Body of pancreas (tissue), 4 donors: ENCODE results near the gene CHFR. TPM values are rescaled to one million over a fixed set of nuclear protein-coding genes. Genes with fewer than 3 reads are reported as not detected.
"Not testable (repeated sequence)": the region's sequence is repeated elsewhere in the genome, so short reads cannot be mapped to it uniquely, and the experiment has no call there.

Source experiments
- ATAC-seq: fragments of 150-250 bp; one replicate; pipeline ENCODE4 v1.9.1; 2016
- DNase-seq, 4 donors: peaks; one replicate each; pipeline ENCODE4 v3.0.0-alpha.2; 2019
- H3K27ac ChIP-seq, 4 donors: fragments of 200-600 bp; sonication (generic); 1 replicate in 3 of 4; 2 replicates in 1 of 4; pipeline versions ENCODE4 v1.5.1 to v1.6.1; 2016 to 2019; ENCODE audit warnings: mild to moderate bottlenecking in 1 of 4, mixed read lengths in 1 of 4, moderate library complexity in 1 of 4
- H3K27me3 ChIP-seq, 2 donors: fragments of 200-600 bp; sonication (generic); one replicate each; pipeline ENCODE4 v1.6.0; 2016; ENCODE audit warnings: mild to moderate bottlenecking in 1 of 2
- H3K36me3 ChIP-seq, 2 donors: fragments of 200-600 bp; sonication (generic); replicated peaks in 1 of 2; 2 replicates each; pipeline ENCODE4 v1.5.1; 2016; ENCODE audit warnings: low read depth in 2 of 2; ENCODE audit not compliant: insufficient read depth in 1 of 2
- H3K4me1 ChIP-seq: fragments of 200-600 bp; sonication (generic); one replicate; pipeline ENCODE4 v1.6.0; 2016
- H3K4me3 ChIP-seq, 2 donors: fragments of 200-600 bp; sonication (generic); 1 replicate in 1 of 2; 2 replicates in 1 of 2; pipeline ENCODE4 v1.5.1; 2016 to 2019
- H3K9me3 ChIP-seq, 3 donors: fragments of 200-600 bp; sonication (generic); 1 replicate in 2 of 3; 2 replicates in 1 of 3; pipeline ENCODE4 v1.5.1; 2016
- POLR2A ChIP-seq, 3 donors: fragments of 450-650 bp; IDR thresholded peaks; one replicate each; pipeline ENCODE4 v1.6.1; 2016; ENCODE audit warnings: antibody characterized with exemption in 3 of 3, mild to moderate bottlenecking in 2 of 3
- WGBS, 2 donors: methylation state at CpG; one replicate each; pipeline ENCODE4 v1.1.5; 2017; 5-methylcytosine and 5-hydroxymethylcytosine counted together
- intact Hi-C: fragments of 100-400 bp; cut with DNase I; formaldehyde crosslinking; loops from one replicate; pipeline ENCODE4 v1.15.1; 2023
- total RNA-seq, 2 donors: library from RNA; depleted of rRNA; stranded (reverse); fragments of >200 nt; gene quantifications; one replicate each; pipeline ENCODE4 v1.1.0, GENCODE V29; 2016
- TF ChIP-seq, protein P1 (sequence below), 7 experiments: fragments of 450-650 bp in 4 of 7; fragments of 200-600 bp in 3 of 7; sonication (generic) in 3 of 7; IDR thresholded peaks; one replicate each; pipeline ENCODE4 v1.5.1; 2016 to 2019; ENCODE audit warnings: antibody characterized with exemption in 7 of 7

Gene CHFR
- total RNA-seq, 2 donors from 2014 or later = 31.4 to 45.2 TPM

DNA sequence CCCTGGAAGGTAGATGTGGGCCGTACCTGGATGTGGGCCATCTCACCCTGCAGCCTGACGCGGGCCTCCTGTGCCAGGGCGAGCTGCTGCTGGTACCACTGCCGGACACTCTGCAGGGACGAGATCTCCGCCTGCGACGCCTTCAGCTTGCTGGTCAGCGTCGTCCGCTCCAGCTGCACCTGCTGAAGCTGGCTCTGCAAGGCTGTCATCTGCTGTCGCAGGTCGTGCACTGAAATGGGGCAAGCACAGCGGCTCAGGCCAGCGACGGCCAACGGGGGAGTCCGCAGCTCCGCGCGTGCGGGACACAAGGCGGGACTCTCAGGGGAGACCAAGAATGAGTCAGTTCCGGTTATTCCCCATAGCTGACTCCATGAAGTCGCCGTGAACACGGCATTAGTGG is 85.7 kb downstream of the CHFR start:
- H3K4me1 ChIP-seq = no peaks in the 10 kb centered on the region
- TF ChIP-seq POLR2A (IDR thresholded peaks at IDR 0.05) = no peak
- ATAC-seq (no peak), DNase-seq (no peak)
- intact Hi-C loops = no loop called here
- no peaks in the 10 kb centered on the region for H3K9me3 ChIP-seq
- no peak overlapping the region for H3K4me3 ChIP-seq
- no peak overlapping the region for H3K27ac ChIP-seq
- 87 to 92% methylated on average over 4 to 28 of the region's 28 CpGs for whole genome bisulfite sequencing, 2 donors
- H3K36me3 ChIP-seq = peaks cover 15 to 73% of the 10 kb centered on the region in 2 donors
- no peaks in the 10 kb centered on the region for H3K27me3 ChIP-seq

DNA sequence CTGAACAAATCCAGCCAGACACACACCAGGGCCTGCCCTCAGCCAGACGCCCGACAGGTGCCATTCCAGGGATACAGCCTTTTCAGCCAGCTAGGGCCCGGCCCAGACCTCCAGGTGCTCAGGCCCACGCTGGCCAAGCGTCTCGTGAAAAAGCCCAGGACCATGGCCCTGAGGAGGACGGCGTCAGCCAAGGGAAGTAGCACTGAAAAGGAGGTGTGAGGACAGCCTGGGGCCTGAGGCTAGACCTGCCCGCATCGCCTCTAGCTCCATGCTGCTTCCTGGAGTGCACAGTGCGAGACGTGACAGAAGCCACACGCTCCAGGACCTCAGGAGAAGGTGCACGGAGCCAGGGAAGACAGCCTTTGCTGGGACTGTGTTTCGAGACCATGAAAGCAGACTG is 88.6 kb downstream of the CHFR start:
- Histone ChIP-seq H3K4me1 (no peaks in the 10 kb centered on the region), H3K27ac (no peak overlapping the region), H3K36me3 (peaks cover 15 to 70% of the 10 kb centered on the region in 2 donors), H3K9me3 (no peaks in the 10 kb centered on the region), H3K27me3 (no peaks in the 10 kb centered on the region), H3K4me3 (no peak overlapping the region)
- ATAC-seq = no peak
- TF ChIP-seq, protein P1, sequence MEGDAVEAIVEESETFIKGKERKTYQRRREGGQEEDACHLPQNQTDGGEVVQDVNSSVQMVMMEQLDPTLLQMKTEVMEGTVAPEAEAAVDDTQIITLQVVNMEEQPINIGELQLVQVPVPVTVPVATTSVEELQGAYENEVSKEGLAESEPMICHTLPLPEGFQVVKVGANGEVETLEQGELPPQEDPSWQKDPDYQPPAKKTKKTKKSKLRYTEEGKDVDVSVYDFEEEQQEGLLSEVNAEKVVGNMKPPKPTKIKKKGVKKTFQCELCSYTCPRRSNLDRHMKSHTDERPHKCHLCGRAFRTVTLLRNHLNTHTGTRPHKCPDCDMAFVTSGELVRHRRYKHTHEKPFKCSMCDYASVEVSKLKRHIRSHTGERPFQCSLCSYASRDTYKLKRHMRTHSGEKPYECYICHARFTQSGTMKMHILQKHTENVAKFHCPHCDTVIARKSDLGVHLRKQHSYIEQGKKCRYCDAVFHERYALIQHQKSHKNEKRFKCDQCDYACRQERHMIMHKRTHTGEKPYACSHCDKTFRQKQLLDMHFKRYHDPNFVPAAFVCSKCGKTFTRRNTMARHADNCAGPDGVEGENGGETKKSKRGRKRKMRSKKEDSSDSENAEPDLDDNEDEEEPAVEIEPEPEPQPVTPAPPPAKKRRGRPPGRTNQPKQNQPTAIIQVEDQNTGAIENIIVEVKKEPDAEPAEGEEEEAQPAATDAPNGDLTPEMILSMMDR (IDR thresholded peaks at IDR 0.05) = no peak
- no peak for TF ChIP-seq POLR2A (IDR thresholded peaks at IDR 0.05)
- DNase-seq = no peak
- intact Hi-C loops = no loop called here
- 95 to 100% methylated on average over 5 to 15 of the region's 15 CpGs for WGBS, 2 donors

DNA sequence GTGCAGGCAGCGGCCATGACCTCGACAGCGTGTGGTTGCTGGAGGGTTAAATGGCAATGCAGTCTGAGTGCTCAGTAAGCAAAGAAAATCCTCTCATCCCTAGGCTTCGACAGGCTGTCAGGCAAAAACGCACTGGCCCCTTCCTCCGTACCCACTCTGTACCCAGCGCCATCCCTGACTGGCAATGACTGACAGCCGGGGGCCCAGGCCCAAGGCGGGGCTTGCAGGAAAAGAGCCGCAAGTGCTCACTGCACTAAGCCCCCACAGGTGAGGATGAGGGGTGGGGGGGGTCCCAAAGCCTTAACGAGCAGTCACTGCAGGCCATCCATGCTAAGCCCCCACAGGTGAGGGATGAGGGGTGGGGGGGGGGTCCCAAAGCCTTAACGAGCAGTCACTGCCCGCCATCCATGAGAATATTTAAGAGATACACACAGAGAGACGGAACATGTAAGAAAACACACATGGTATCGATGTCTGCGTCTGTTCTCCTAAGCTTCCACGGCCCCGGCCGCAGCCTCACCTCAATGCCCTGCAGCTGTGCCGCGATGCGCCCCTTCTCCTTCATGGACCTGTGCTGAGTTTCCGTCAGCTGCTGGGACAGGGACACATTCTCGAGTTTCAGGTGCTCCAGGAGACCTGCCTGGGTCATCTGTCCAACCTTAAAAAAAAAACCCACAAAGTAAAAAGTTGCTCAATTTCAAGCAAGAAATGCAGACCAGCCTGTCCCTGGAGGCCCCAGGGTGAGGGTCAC is 89.4 kb downstream of the CHFR start:
- DNase-seq (no peak), ATAC-seq (no peak)
- no peaks in the 10 kb centered on the region for H3K9me3 ChIP-seq
- 93 to 96% methylated on average over 17 to 24 of the region's 24 CpGs for WGBS, 2 donors
- no peak overlapping the region for H3K27ac ChIP-seq
- intact Hi-C loops = no loop called here
- peaks cover 15 to 66% of the 10 kb centered on the region in 2 donors for H3K36me3 ChIP-seq
- TF ChIP-seq POLR2A (IDR thresholded peaks at IDR 0.05) = no peak
- TF ChIP-seq, protein P1 (IDR thresholded peaks at IDR 0.05) = no peak
- no peaks in the 10 kb centered on the region for H3K4me1 ChIP-seq
- H3K27me3 ChIP-seq = no peaks in the 10 kb centered on the region
- no peak overlapping the region for H3K4me3 ChIP-seq

DNA sequence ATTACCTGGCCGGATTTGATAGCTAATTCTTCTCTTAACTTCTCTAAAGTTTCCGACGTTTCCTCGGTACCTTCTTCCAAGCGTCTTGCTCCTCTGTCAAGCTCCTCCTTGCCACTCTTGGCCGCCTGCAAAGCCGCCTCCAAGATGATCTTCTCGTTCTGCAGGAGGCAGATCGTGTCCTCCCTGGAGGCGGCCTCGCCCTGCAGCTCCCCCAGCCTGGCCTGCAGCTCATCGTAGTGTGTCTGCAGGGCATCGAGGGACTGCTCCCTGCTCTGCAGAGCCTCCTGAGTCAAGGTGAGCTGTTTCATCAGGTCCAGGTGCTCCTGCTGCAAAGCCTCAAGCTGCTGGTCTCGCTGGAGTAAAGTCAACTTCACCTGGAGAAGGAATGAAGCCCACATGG is 91.6 kb downstream of the CHFR start:
- intact Hi-C loops = no loop called here

DNA sequence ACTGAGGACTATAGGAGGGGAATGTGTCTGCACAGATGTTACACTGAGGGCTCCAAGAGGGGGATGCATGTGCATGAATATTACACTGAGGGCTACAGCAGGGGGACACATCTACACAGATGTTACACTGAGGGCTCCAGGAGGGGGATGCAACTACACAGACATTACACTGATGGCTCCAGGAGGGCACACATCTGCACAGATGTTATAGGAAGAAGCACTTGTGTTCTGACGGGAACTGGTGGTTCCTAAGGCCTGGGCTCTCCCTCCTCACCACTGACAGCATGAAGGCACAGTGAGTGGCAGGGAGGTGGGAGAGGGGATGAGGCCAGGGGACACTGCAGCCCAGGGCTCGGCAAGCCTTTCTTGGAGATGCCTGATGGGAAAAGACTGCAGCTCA is 95.5 kb downstream of the CHFR start:
- H3K27ac ChIP-seq, H3K27me3 ChIP-seq, ATAC-seq, H3K4me1 ChIP-seq, intact Hi-C loops, H3K4me3 ChIP-seq, DNase-seq, H3K9me3 ChIP-seq: not testable (repeated sequence)
- 100% methylated on average over 2 of the region's 2 CpGs; no CpG with 5 or more reads in 1 of the 2 donors for WGBS, 2 donors
- H3K36me3 ChIP-seq = peaks cover 5 to 33% of the 10 kb centered on the region in 2 donors

More for the DNA sequence above, 91.6 kb downstream of the CHFR start:
- no peak for DNase-seq
- WGBS, 2 donors = 95% methylated on average over 13 to 14 of the region's 14 CpGs
- H3K4me3 ChIP-seq = no peak overlapping the region
- H3K9me3 ChIP-seq = no peaks in the 10 kb centered on the region
- peaks cover 15 to 54% of the 10 kb centered on the region in 2 donors for H3K36me3 ChIP-seq
- ATAC-seq = no peak
- H3K27me3 ChIP-seq = no peaks in the 10 kb centered on the region
- no peaks in the 10 kb centered on the region for H3K4me1 ChIP-seq
- no peak for TF ChIP-seq POLR2A (IDR thresholded peaks at IDR 0.05)
- TF ChIP-seq, protein P1 (IDR thresholded peaks at IDR 0.05) = no peak
- no peak overlapping the region for H3K27ac ChIP-seq

DNA sequence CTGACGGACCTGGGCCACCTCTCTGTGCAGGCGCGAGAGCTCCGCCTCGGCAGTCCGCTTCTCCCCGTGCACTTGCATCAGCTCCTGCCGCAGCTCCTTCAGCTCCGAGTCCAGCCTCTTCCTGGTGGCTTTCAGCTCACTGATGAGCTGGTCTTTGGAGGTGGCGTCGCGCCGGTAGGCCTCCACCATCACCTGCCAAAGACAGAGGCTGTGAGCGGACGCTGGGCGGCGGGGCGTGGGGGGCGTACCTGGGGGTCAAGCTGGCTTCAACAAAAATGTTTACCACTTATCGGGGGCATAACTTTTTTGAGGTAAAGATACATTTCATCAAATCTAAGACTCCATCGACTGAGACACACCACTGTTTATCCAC is 98.3 kb downstream of the CHFR start:
- DNase-seq (no peak), ATAC-seq (no peak)
- H3K27ac ChIP-seq = no peak overlapping the region
- H3K27me3 ChIP-seq = no peaks in the 10 kb centered on the region
- H3K9me3 ChIP-seq = no peaks in the 10 kb centered on the region
- intact Hi-C loops = no loop called here
- H3K4me3 ChIP-seq = no peak overlapping the region
- peaks cover 20 to 35% of the 10 kb centered on the region in 2 donors for H3K36me3 ChIP-seq
- H3K4me1 ChIP-seq = no peaks in the 10 kb centered on the region
- WGBS, 2 donors = 96 to 98% methylated on average over 21 of the region's 21 CpGs
- TF ChIP-seq, protein P1 (IDR thresholded peaks at IDR 0.05) = no peak
- TF ChIP-seq POLR2A (IDR thresholded peaks at IDR 0.05) = no peak
